CD4-positive, alpha-beta T cell treated with Interleukin-10 for 1 hour (primary cell): ENCODE results near the gene PRKCA.
"Not testable (repeated sequence)": the region's sequence is repeated elsewhere in the genome, so short reads cannot be mapped to it uniquely, and the experiment has no call there.

Experiments used
- DNase-seq: peaks from one replicate; pipeline ENCODE4 v3.0.0-alpha.2; 2020

Gene PRKCA

GRCh38 chr17:66593116-66593515, 290.7 kb downstream of the PRKCA start:
- no peak for DNase-seq

- DNase-seq = no peak
Measured at GRCh38 chr17:66595893-66596292, 293.5 kb downstream of the PRKCA start.

GRCh38 chr17:66602659-66603384, 300.4 kb downstream of the PRKCA start:
- no peak for DNase-seq

- no peak for DNase-seq
Measured at GRCh38 chr17:66604376-66604775, 302.0 kb downstream of the PRKCA start.

GRCh38 chr17:66605541-66605940, 303.1 kb downstream of the PRKCA start:
- DNase-seq = no peak

GRCh38 chr17:66610361-66611133, 308.1 kb downstream of the PRKCA start:
- no peak for DNase-seq

- no peak for DNase-seq
Measured at GRCh38 chr17:66611397-66611796, 309.0 kb downstream of the PRKCA start.

GRCh38 chr17:66612993-66613392, 310.6 kb downstream of the PRKCA start:
- no peak for DNase-seq

- DNase-seq = no peak
Measured at GRCh38 chr17:66614469-66614868, 312.1 kb downstream of the PRKCA start.

- no peak for DNase-seq
Measured at GRCh38 chr17:66619206-66619605, 316.8 kb downstream of the PRKCA start.

GRCh38 chr17:66620528-66620927, 318.1 kb downstream of the PRKCA start:
- DNase-seq = no peak

GRCh38 chr17:66624630-66625029, 322.2 kb downstream of the PRKCA start:
- DNase-seq = not testable (repeated sequence)

- no peak for DNase-seq
Measured at GRCh38 chr17:66625311-66625767, 322.9 kb downstream of the PRKCA start.

GRCh38 chr17:66627985-66628384, 325.6 kb downstream of the PRKCA start:
- no peak for DNase-seq

- no peak for DNase-seq
Measured at GRCh38 chr17:66629762-66630161, 327.3 kb downstream of the PRKCA start.

- no peak for DNase-seq
Measured at GRCh38 chr17:66630379-66630778, 328.0 kb downstream of the PRKCA start.

GRCh38 chr17:66630828-66631472, 328.5 kb downstream of the PRKCA start:
- no peak for DNase-seq

GRCh38 chr17:66632731-66633130, 330.3 kb downstream of the PRKCA start:
- DNase-seq = no peak

- peak; percentile 20 for DNase-seq
Measured at GRCh38 chr17:66633317-66633965, 331.0 kb downstream of the PRKCA start.

GRCh38 chr17:66634193-66634592, 331.8 kb downstream of the PRKCA start:
- no peak for DNase-seq

GRCh38 chr17:66635386-66636045, 333.1 kb downstream of the PRKCA start:
- DNase-seq = no peak

GRCh38 chr17:66636111-66636510, 333.7 kb downstream of the PRKCA start:
- DNase-seq = no peak

- DNase-seq = no peak
Measured at GRCh38 chr17:66637491-66637890, 335.1 kb downstream of the PRKCA start.
